Measurements from ENCODE around the gene CPB2. TPM values are rescaled to one million over a fixed set of nuclear protein-coding genes. Genes with fewer than 3 reads are reported as not detected.

CPB2 gene
- total and polyA plus RNA-seq, 9 donors, result 0.38 TPM; not detected in 8

- DNase-seq, result no peak
- 82 to 90% (median 89%) methylated on average over 3 of the region's 3 CpGs for WGBS, 3 donors
- Histone ChIP-seq H3K4me3 (no peak overlapping the region), H3K27me3 (no peaks in the 10 kb centered on the region), H3K9me3 (no peaks in the 10 kb centered on the region), H3K27ac (no peak overlapping the region), H3K36me3 (no peaks in the 10 kb centered on the region), H3K4me1 (ENCODE audit: insufficient read depth) (no peaks in the 10 kb centered on the region)
- intact Hi-C loops (cut with DNase I), result no loop called here
- TF ChIP-seq POLR2A (IDR thresholded peaks at IDR 0.05) (no peak), EP300 (IDR thresholded peaks at IDR 0.05) (no peak), CTCF (IDR thresholded peaks at IDR 0.05) (no peak)
These were observed 7.8 kb downstream of the CPB2 start for GRCh38 chr13:46097015-46097414.

GRCh38 chr13:46094478-46094877, 10.4 kb downstream of the CPB2 start:
- Histone ChIP-seq H3K27ac (no peak overlapping the region), H3K9me3 (no peaks in the 10 kb centered on the region), H3K36me3 (no peaks in the 10 kb centered on the region), H3K4me3 (no peak overlapping the region), H3K4me1 (ENCODE audit: insufficient read depth) (no peaks in the 10 kb centered on the region), H3K27me3 (no peaks in the 10 kb centered on the region)
- intact Hi-C loops (cut with DNase I), result no loop called here
- TF ChIP-seq CTCF (IDR thresholded peaks at IDR 0.05), result no peak
- TF ChIP-seq EP300 (IDR thresholded peaks at IDR 0.05), result no peak
- TF ChIP-seq POLR2A (IDR thresholded peaks at IDR 0.05), result no peak
- 78 to 85% (median 80%) methylated on average over 3 of the region's 3 CpGs for WGBS, 3 donors
- no peak for DNase-seq

GRCh38 chr13:46088821-46089562, 15.8 kb downstream of the CPB2 start:
- H3K36me3 ChIP-seq, result no peaks in the 10 kb centered on the region
- no peaks in the 10 kb centered on the region for H3K27me3 ChIP-seq
- TF ChIP-seq EP300 (IDR thresholded peaks at IDR 0.05) (no peak), CTCF (IDR thresholded peaks at IDR 0.05) (no peak), POLR2A (IDR thresholded peaks at IDR 0.05) (no peak)
- no peak overlapping the region for H3K27ac ChIP-seq
- no peak for DNase-seq
- intact Hi-C loops (cut with DNase I), result no loop called here
- H3K4me1 ChIP-seq (ENCODE audit: insufficient read depth), result no peaks in the 10 kb centered on the region
- WGBS, 3 donors, result 65 to 75% (median 73%) methylated on average over 5 of the region's 5 CpGs
- H3K9me3 ChIP-seq, result no peaks in the 10 kb centered on the region
- no peak overlapping the region for H3K4me3 ChIP-seq

GRCh38 chr13:46087481-46087880, 17.4 kb downstream of the CPB2 start:
- TF ChIP-seq EP300 (IDR thresholded peaks at IDR 0.05) (no peak), CTCF (IDR thresholded peaks at IDR 0.05) (no peak), POLR2A (IDR thresholded peaks at IDR 0.05) (no peak)
- Histone ChIP-seq H3K27ac (no peak overlapping the region), H3K27me3 (no peaks in the 10 kb centered on the region), H3K4me3 (no peak overlapping the region), H3K4me1 (ENCODE audit: insufficient read depth) (no peaks in the 10 kb centered on the region), H3K36me3 (no peaks in the 10 kb centered on the region), H3K9me3 (no peaks in the 10 kb centered on the region)
- intact Hi-C loops (cut with DNase I), result no loop called here
- no peak for DNase-seq
